Ishikawa (cell line): ENCODE measurements around the gene FOXP4.

Experiments
- FOXM1 ChIP-seq: IDR thresholded peaks from 2 replicates; pipeline ENCODE4 v1.6.1; 2012; ENCODE audit warnings: low read depth, borderline replicate concordance
- RAD21 ChIP-seq: IDR thresholded peaks from 2 replicates; pipeline ENCODE4 v1.6.1; 2012; ENCODE audit warnings: low read depth
- TAF1 ChIP-seq: IDR thresholded peaks from 2 replicates; pipeline ENCODE4 v1.6.1; 2012; ENCODE audit warnings: low read depth, mild to moderate bottlenecking
- TF ChIP-seq, protein P1 (sequence below): IDR thresholded peaks from 2 replicates; pipeline ENCODE4 v1.6.1; 2012
- TF ChIP-seq, protein P2 (sequence below): IDR thresholded peaks from 2 replicates; pipeline ENCODE4 v1.6.1; 2012

DNA sequence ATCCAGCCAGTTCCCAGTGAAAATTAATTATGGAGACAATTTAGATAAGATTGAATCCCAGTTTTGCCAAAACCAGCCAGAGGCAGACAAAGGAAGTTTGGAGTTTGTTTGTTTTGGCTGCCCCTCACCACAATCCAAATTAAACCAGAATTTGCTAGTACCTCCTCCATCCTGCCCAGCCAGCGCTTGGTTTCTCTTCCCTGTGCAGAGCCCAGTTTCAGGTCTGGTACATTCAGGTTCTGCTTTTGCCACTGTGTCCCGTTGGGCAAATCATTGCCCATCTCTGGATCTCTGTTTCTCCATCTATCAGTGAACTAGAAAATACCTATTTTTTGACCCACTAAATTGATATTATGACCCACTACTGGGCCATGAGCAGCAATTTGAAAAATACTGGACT, 26.4 kb downstream of the FOXP4 start:
- TF ChIP-seq, protein P1, sequence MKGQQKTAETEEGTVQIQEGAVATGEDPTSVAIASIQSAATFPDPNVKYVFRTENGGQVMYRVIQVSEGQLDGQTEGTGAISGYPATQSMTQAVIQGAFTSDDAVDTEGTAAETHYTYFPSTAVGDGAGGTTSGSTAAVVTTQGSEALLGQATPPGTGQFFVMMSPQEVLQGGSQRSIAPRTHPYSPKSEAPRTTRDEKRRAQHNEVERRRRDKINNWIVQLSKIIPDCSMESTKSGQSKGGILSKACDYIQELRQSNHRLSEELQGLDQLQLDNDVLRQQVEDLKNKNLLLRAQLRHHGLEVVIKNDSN, result no peak
- TF ChIP-seq, protein P2, sequence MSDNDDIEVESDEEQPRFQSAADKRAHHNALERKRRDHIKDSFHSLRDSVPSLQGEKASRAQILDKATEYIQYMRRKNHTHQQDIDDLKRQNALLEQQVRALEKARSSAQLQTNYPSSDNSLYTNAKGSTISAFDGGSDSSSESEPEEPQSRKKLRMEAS, result no peak
- TF ChIP-seq RAD21 (no peak), TAF1 (no peak), FOXM1 (no peak)
